Measurements from ENCODE around the gene BCAS2. TPM values are rescaled to one million over a fixed set of nuclear protein-coding genes. Genes with fewer than 3 reads are reported as not detected.

BCAS2 gene
- total RNA-seq, result 33.1 and 36.3 TPM in 2 replicates

DNA sequence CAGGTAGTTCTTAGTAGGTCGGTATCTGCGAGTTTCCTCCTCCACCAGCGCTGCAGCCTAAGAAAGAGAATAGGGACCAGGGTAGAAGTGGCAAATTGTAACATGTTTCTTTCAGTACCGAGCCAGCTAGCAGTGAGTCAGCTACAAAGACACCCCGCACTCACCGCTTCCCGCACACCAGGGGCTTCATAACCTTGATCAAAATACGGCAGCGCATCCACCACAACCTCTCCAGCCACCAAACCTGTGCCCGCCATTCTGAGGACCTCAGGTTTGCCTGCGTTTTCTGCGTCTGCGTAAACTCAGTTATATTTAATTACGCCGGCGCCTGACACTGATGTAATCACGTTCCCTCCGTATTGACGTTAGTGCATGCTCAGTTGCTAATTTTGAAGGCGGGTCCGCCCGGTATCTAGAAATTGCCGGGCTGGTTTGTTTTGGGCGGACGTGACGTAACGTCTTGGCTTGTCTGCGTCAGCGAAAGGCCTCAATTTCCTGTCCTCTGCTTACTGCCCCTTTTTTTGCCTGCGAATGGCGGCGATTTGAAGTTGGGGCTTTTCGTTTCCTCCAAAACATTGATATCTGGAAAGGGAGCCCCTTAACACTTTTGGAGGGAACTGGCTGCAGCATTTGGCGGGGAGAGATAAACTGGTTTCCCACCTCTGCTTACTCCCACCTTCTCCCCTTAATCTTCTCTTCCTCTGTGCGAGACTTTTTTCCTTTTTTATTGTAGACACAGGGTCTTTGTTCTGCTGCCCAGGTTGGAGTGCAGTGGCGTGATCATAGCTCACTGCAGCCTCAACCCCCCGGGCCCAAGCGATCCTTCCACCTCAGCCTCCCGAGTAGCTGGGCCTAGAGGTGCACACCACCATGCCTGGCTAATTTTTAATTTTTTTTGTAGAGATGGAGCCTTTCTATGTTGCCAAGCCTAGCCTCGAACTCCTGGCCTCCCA lies at the start of gene BCAS2:
TSS of gene BCAS2 (minus strand) at position 281 of the 953 bp plus-strand sequence. CDS start at position 257, 24 bp downstream.
- intact Hi-C loops (cut with micrococcal nuclease), result loop anchor here (1.0 to 10.0 kb wide), 12 partner anchors 23 to 1507 kb away; partner anchors contain the start of genes CSDE1, DCLRE1B, DENND2C and LRIG2
- H3K27ac Mint-ChIP-seq, result peak within 1 kb of the TSS; percentile 98
- peaks cover 33% of the 10 kb centered on the region for H3K36me3 Mint-ChIP-seq (ENCODE audit: low read depth)
- peak within 1 kb of the TSS; percentile 99 for H3K4me3 Mint-ChIP-seq
- DNase-seq (peak; percentile 81), ATAC-seq (ENCODE audit: low read depth) (peak; percentile 97)
- POLR2A ChIA-PET, result interaction anchor here (0.6 to 3.2 kb wide), 5 partner anchors 70 to 199 kb away, joined by 3 to 31 read pairs (median 3); partner anchors contain the start of genes NRAS, SIKE1 and TRIM33
- peaks cover 2% of the 10 kb centered on the region for H3K27me3 Mint-ChIP-seq
- TF ChIP-seq, protein P1, sequence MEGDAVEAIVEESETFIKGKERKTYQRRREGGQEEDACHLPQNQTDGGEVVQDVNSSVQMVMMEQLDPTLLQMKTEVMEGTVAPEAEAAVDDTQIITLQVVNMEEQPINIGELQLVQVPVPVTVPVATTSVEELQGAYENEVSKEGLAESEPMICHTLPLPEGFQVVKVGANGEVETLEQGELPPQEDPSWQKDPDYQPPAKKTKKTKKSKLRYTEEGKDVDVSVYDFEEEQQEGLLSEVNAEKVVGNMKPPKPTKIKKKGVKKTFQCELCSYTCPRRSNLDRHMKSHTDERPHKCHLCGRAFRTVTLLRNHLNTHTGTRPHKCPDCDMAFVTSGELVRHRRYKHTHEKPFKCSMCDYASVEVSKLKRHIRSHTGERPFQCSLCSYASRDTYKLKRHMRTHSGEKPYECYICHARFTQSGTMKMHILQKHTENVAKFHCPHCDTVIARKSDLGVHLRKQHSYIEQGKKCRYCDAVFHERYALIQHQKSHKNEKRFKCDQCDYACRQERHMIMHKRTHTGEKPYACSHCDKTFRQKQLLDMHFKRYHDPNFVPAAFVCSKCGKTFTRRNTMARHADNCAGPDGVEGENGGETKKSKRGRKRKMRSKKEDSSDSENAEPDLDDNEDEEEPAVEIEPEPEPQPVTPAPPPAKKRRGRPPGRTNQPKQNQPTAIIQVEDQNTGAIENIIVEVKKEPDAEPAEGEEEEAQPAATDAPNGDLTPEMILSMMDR (IDR thresholded peaks at IDR 0.05), result no peak
- CTCF ChIA-PET, result interaction anchor here (1.3 to 1.5 kb wide), 2 partner anchors 134 to 235 kb away, joined by 3 to 4 read pairs; partner anchors contain the start of gene NRAS
- H3K9me3 Mint-ChIP-seq, result no peaks in the 10 kb centered on the region
- peaks cover 29% of the 10 kb centered on the region for H3K4me1 Mint-ChIP-seq

DNA sequence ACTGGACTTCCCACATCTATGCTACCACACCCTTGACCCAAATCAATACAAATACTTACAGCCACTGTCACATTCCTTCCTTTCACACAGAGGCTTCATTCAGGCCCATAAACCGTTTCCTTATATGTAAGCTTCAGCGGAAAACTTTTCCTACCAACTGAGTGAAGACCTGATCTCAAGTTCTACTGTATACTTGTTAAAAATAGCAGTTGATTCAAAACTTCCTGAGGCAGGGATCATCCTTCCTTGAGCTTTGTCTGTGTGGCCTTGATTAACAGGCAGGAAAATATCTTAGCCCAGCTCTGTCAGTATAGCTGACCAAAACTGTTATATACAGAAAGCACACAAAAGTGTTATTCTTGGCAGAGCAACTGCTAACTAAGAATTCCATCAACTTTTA lies 45.7 kb upstream of the BCAS2 start:
- ATAC-seq (ENCODE audit: low read depth) (no peak), DNase-seq (no peak)
- H3K27me3 Mint-ChIP-seq, result peaks cover 16% of the 10 kb centered on the region
- CTCF ChIA-PET, result no interaction called here
- peaks cover 2% of the 10 kb centered on the region for H3K36me3 Mint-ChIP-seq (ENCODE audit: low read depth)
- H3K27ac Mint-ChIP-seq, result no peak overlapping the region
- no peaks in the 10 kb centered on the region for H3K4me1 Mint-ChIP-seq
- no peak overlapping the region for H3K4me3 Mint-ChIP-seq
- H3K9me3 Mint-ChIP-seq, result peaks cover 3% of the 10 kb centered on the region
- POLR2A ChIA-PET, result no interaction called here
- TF ChIP-seq, protein P1 (IDR thresholded peaks at IDR 0.05), result no peak
- intact Hi-C loops (cut with micrococcal nuclease), result no loop called here

DNA sequence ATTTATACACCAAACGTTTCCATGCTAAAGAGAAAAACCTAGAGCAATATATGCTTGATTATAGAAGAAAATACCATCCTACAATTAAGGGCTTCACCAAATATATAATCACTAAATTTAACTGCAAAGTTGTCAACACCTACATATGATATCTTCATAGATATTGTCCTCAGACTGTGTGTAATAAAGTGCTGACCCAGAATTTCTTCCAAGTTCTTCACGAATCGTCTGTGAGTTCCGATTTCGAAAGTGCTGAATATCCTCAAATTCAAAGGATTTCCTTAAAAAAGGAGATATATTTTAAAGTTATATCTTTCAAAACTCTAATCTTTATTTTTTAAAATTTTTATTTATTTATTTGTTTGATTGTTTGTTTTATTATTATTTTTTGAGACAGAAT lies 41.9 kb upstream of the BCAS2 start:
- no peaks in the 10 kb centered on the region for H3K4me1 Mint-ChIP-seq
- no peaks in the 10 kb centered on the region for H3K9me3 Mint-ChIP-seq
- intact Hi-C loops (cut with micrococcal nuclease), result no loop called here
- H3K27ac Mint-ChIP-seq, result no peak overlapping the region
- TF ChIP-seq, protein P1 (IDR thresholded peaks at IDR 0.05), result no peak
- CTCF ChIA-PET, result no interaction called here
- DNase-seq, result no peak
- ATAC-seq (ENCODE audit: low read depth), result no peak
- H3K27me3 Mint-ChIP-seq, result peaks cover 4% of the 10 kb centered on the region
- no peak overlapping the region for H3K4me3 Mint-ChIP-seq
- POLR2A ChIA-PET, result no interaction called here
- no peaks in the 10 kb centered on the region for H3K36me3 Mint-ChIP-seq (ENCODE audit: low read depth)

DNA sequence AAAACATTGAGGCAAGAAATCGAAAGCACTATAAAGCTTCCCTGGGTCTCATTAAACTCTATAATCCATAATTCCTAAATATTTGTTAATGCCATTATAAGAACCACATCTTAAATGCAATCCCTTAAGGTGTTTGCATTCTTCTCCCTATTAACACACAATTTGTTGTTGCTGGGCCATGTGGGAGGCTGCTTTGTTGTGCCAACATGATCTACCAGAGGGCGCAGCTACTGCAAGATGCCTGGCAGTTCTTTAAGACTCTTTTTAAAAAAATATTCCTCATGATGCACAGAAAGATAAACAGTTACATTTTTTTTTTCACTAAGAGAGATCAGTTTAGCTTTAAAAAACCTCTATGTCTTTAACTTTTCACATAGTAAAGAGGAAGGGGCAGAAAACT lies 39.0 kb upstream of the BCAS2 start:
- ChIA-PET POLR2A (interaction anchor here (0.7 kb wide), 1 partner anchor 110 kb away, joined by 4 read pairs; the partner anchor contains the start of gene TRIM33), CTCF (no interaction called here)
- TF ChIP-seq, protein P1 (IDR thresholded peaks at IDR 0.05), result no peak

DNA sequence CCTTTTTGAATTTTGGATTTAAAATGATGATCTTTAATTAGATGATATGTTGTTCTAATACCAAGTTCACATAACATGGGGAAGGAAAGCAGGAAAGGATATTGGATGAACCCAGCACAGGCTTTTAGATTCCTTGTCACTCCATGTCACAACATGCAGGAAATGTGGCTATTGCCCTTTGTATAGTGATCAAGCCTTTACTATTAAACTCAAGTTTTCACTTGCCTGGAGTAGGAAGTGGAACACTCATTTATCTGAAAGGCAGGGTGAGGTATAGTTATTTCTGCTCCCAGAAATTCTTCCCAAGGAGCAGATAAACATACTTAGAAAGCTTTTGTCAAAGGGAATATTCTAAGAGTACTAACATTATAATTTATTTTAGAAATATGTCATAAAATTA lies 37.2 kb upstream of the BCAS2 start:
- Mint-ChIP-seq H3K27ac (no peak overlapping the region), H3K4me1 (no peaks in the 10 kb centered on the region), H3K4me3 (no peak overlapping the region), H3K36me3 (ENCODE audit: low read depth) (no peaks in the 10 kb centered on the region), H3K27me3 (peaks cover 8% of the 10 kb centered on the region), H3K9me3 (no peaks in the 10 kb centered on the region)
- CTCF ChIA-PET, result no interaction called here
- TF ChIP-seq, protein P1 (IDR thresholded peaks at IDR 0.05), result no peak
- POLR2A ChIA-PET, result no interaction called here
- ATAC-seq (ENCODE audit: low read depth) (no peak), DNase-seq (no peak)
- intact Hi-C loops (cut with micrococcal nuclease), result no loop called here

More for the DNA sequence above, 39.0 kb upstream of the BCAS2 start:
- intact Hi-C loops (cut with micrococcal nuclease), result no loop called here
- Mint-ChIP-seq H3K4me3 (no peak overlapping the region), H3K36me3 (ENCODE audit: low read depth) (no peaks in the 10 kb centered on the region), H3K9me3 (no peaks in the 10 kb centered on the region), H3K4me1 (no peaks in the 10 kb centered on the region), H3K27ac (no peak overlapping the region), H3K27me3 (peaks cover 1% of the 10 kb centered on the region)
- no peak for ATAC-seq (ENCODE audit: low read depth)
- DNase-seq, result no peak
